HG03159 (cell line): ENCODE measurements around the gene OPCML.

Experiments used
- ATAC-seq: cut with Tn5 transposase; IDR thresholded peaks from one replicate; pipeline ENCODE4 v1.9.1; 2021; ENCODE audit warnings: mild to moderate bottlenecking, moderate library complexity; ENCODE audit not compliant: unreplicated experiment

Gene OPCML

DNA sequence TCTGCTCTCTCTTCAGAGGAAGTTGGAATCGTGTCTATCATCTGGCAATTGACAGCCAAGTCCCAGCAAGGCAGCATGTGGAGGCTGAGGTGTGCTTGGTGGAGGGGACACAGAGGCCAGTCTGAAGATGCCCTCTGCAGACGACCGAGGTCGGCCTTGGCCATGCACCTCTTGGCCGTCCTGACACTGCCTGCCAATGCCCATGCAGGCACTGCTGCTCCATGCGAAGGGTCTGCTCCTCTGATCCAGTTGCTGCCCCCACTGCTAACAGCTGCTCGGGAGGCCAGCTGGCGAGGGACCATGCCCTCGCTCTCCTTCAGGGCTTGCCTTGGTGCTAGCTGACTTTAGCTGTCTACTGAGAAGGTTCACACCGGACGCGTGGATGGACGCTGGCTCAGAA is 527.9 kb downstream of the OPCML start:
- ATAC-seq, result no peak

DNA sequence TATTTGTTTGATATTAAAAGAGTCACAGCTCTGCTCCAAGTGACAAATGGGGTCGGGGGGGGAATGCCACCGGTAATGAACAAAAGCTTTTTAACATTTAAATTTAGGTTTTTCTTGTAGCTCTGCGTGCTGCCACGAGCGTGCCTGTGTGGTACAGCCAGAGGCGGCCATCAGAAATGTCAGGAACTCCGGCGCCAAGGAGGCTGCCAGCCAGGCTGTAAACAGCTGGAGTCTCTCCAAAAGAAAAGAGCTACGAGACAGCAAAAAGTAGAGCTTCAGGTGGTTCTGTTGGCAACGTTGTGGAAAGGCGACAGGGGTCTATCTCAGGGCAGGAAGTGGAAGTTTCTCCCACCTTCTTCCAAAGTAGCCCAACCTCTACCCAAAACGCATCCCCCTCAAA is 532.8 kb downstream of the OPCML start:
- ATAC-seq, result no peak

DNA sequence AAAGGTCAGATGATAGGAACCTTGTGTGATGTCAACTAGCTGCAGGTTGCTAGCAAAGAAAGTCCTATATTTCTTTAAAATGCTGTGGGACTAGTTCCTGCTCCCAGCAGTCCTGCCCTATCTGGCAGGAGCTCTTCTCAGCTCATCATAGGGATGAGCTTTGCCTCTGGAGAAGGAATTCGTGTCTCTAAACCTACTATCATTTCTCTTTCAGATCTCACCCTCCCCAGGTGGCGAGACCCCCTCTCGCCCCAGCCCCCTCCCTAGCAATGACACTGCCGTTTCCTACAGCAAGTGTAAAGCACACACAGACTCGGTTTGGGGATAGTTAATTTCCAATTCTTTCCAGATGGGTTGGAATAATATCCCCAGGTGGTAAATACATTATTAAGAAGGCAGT is 533.3 kb downstream of the OPCML start:
- no peak for ATAC-seq

DNA sequence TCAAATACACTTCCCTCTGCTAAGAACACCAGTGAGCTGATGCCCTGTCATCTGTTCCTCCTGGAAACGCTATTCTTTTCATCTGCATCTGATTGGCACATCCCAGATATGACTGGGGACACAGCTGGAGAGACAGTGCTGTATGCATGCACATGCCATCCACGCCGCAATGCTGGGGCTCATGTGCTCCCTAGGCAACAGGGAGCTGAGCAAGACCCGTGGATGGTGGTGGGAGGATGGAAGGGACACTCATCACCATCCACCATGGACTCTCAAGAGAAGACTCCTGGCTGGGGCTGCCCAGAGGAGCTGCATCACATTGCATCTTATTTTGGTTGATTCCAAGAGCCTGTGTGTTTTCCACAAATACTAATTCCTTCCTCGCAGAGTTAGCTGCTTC is 534.9 kb downstream of the OPCML start:
- ATAC-seq, result no peak

DNA sequence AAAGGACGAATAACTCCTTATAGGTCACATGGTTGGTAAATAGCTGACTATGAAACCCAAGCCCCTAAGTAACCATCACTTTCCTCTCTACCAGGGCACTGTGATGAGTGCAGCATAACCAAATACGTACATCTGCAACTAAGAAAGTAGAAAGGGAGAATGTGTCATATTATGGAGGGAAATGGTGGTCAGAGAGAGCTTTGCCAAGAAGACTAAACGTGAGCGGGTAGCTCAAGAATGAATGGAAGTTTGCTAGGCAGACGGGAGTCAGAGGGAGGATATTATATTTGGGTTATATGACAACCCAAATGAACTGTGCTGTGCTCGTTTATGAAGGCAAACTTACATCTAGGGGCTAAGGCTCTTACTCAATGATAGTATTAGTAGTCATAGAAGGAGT is 537.3 kb downstream of the OPCML start:
- ATAC-seq, result no peak

DNA sequence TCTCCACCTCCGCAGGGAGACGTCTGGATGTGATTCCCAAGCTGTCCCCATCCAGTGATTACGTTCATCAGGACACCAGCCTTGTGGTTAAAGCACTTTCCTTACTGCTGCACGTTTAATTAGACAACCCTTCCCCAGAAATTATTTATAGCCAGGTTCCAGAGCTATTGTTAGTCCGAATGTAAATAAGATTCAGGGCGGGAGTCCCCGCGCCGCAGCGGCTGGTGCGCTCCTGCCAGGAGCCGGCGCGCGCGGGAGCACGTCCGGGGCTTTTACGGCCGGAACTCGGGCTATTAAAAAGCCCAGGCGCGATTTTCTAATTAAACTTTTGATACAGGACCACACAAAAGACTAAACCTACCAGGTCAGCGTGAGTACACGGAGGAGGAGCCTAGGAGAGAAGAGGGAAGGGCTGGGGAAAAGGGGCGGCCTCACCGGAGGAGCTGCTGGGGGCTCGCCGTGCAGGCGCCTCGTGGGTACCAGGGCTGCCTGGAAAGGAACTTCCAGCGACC is 538.3 kb downstream of the OPCML start:
- ATAC-seq, result no peak

DNA sequence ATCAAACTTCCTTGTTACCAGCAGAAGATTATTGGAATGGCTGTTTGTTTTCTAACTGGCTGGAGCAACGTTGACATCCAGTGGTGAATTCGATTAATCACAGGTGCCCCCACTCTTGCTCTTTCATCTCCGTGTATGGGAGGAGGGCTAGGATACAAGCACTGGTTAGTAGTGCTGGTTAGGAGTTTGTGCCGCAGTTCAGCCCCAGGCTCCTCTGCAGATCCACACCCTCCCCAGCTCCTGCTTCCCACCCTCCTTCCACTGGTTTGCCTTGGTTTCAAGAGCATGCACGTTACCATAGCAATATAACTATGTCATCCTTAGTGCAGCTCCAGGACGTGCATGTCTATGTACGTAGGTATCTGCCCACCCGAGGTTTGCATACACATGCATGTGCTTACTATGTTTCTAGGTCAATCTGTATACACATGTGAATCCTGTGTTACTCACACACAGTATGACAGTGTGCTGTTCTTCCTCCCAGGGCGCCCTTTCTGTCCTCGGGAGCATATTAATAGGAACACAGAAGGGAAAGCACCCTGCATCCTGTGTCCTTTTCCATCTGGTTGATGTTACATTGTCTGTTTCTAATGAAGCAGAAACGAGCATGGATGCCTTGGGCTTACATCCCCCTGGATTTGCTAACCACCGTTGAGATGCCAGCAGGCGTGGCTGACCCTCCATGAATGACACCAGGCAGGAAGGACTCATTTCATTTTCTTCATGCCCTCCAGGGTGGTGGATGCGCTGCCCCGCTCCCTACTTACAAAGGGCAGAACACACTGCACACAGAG is 539.3 kb downstream of the OPCML start:
- ATAC-seq, result no peak

DNA sequence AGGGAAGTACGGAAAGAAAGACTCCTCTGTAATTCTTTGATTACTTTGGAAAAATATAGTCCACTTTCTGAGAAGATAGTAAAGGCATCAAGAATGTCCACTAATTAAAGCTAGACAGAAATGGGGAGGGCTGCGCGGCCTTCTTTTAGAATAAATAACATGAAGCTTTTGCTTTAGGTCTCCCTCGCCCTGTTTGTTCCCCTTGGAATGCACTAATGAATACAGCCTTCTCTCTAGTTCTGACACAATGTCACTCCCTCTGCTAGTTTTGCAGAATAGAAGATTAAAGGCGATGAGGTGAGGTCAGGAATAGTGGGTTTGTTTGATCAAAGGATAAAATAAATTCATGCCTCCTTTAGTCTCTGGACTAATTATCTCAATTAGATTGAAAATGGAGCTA is 543.9 kb downstream of the OPCML start:
- no peak for ATAC-seq

DNA sequence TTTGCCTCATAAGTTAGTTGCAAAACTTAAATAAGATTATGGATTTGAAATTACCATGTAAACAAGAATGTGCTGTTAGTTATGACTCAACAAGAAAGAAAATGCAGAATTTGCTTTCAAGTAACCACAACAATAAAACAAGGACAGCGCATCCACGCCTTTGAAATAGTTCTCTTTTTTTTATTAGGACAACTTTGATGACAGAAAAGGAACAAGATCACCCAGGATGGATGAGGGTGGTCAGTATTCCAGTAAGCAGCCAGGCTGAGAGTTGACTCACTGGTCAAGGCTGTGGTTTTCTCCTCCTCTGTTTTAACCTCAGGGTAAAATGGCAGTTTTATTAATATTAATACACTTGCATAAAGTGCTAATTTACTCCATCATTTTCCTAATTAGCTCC is 544.4 kb downstream of the OPCML start:
- no peak for ATAC-seq

DNA sequence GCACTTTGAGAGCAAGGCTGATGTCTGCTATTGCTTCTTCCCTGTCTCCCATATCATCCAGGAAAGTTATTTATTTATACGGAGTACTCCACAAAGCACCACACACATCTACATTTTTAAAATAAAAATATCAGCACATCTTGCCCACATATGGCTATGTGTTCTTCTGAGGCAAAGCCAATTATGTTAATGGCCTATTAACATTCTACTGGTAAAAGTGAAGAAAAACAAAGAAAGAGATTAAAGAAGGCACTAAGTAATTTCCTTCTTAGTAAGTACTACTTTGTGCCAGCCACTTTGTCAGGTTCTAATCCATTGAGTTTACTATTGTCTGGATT is 548.7 kb downstream of the OPCML start:
- no peak for ATAC-seq

DNA sequence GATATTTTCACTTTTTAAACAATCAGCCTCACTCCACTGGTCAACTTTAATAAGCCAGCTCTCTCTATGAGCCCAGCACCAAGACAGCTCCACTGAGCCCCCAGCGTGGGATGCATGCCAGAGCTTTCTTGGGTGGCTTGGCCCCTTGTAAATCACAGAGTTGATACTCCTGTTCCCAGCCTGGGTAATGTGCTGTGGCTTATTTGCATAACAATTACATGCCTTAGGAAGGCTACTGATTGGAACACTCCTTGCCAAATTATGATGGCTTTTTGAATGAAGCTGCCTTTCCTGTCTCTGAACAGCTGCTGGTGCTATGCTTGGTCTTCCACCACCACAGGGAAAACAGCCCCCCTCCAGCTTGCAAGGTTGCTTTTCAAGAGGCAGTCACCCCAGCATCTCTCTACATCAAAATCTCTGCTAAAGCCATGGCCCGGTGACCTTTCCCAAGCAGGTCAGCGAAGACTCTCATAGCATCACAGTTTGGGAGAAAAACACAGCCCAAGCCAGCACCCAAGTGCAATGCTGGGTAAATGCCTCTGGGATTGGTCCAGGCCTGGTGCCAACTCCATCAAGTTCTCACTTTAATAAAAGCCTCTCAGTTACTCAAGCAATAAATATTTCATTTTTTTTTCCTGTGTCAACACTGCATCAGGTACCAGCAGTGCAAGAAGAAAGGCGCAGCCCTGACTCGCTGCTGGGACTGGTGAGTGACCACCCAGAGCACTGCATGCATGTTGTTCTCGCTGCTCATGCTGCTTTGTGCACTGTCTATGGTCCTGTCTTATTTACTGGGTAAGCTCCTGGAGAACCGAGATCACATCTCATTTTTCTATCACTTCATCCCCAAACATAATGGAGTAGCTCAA is 549.3 kb downstream of the OPCML start:
- no peak for ATAC-seq

DNA sequence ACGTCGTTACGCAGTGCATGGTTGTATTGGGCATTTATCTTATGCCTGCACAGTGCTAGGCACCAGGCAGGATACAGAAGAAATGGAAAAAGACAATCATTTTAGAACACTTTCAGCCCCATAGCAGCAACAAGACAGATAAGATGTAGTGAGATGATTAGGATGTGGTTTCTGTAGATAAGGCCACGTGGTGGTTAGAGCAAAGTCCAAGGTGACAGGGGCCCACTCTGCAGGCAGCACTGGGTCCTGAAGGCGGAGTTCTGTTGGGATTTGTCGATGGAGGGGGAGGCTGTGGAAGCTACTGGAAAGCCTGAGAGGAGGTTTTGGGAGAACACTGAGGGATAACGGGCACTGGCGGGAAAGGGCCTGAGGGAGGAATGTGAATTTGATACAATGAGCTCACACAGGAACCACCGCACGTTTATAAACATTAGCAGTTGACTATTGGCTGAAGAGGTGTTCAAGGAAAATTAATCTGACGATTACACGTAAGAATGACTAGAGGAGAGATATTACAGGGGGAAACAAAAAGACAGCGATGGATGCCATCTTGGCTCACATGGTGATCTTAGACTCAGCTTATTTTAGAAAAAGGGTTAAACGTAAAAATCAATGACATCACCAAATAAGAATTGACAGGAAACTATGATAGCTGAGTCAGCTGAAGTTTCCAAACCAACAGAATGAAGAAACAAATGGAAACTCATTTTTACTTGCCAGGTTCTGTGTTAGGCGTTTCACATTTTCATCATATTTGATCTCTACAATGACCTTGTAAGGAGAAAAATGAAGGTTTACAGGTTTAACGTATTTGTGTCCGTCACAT is 551.0 kb downstream of the OPCML start:
- no peak for ATAC-seq

DNA sequence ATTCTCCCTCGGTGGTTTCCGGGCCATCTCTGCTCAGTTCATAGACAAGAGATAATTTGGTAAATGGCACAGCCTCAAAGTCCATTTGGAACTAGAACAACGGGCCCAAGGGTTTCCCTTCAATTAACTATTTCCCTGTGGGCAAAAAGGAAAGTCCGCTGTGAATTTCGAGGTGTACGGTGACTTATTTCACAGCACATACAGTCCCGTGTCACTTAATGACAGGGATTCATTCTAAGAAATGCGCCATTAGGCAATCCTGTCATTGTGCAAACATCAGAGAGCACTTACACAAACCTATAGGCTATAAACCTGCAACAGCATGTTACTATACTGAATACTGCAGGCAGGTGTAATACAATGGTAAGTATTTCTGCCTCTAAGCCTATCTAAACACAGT is 551.6 kb downstream of the OPCML start:
- no peak for ATAC-seq

DNA sequence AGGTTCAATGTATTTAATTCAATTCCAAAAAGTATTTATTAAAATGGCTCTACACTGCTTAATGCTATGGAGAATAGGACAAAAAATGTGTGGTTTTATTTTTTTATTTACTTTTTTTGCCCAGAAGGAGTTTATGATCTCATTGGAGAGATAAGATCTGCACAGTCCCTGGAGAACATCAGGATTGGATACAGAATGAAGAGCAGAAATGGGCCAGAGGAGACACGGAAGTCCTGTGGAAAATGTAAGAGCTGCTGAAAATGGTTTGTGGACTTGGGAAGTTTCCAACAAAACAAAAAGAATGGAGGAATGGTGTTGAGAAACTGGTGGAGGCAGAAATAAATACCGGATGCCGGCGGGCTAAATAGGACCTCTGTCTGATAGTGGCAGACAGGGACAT is 554.6 kb downstream of the OPCML start:
- no peak for ATAC-seq

DNA sequence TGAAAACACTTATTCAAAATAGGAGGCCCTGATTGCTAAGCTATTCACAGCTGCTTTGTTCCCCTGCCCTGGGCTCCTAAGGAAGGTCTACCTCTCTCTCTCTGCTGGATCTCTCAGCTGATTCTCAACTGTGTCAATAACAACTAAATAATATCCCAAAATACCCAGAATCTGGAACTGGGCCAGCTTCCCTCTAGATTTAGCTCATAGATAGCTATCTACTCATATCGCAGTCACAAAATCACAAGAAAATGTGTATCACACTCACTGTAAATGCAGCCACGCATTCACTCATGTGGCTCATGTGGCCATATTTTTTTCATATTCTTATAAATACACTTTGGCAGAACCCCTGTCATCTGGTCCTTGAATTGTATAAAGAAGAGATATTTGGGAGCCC is 555.1 kb downstream of the OPCML start:
- ATAC-seq, result no peak

DNA sequence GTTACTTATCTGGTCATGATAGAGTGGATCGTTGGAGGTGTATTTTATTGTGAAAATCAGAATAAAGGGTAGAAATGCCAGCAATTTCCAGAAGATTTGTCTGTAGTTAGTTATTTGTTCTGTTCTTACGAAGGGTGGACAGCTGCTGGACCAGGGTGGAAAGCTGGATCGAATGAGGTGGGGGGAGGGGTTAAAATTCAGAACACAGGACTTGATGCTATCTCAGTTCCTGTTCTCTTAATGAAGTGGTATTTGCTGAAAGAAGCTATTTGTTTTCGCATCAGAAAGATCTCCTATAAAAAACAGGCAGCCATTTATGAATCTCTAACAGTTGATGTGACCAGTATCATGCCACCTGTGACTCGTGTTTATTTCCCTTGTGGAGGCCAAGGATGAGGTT is 556.2 kb downstream of the OPCML start:
- ATAC-seq, result no peak

DNA sequence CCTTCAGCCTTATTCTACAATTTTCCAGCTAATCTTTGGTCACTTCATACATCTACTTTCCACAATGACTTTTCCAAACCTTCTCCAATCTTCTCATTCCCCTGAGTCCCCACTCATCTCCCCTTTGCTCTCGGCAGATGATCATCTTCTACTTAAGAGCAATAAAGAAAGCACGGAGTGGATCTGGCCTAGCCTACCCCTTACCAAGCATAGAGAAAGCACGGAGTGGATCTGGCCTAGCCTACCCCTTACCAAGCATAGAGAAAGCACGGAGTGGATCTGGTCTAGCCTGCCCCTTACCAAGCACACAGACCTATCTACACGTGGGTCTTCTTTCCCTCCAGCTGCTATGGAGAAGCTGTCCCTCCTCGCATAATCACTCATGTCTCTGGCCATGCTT is 558.6 kb downstream of the OPCML start:
- no peak for ATAC-seq

DNA sequence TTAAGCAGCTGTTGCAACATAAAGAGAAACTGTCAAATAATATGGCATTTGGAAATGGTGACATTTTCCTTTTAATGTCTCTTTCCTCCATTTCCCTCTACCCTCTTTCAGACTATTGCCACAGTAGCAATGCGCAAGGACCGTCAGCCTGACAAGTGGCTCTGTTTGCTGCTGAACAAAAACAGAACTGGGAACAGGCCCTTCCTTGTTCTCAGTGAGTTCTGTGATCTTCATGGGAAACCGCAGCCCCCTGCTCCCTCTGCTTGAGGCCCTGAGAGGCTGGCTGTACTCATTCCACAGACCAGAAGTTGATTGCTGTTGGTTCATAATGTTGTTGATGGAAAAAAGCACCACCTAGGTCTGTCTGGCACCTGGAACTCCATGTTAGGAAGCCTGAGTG is 559.7 kb downstream of the OPCML start:
- no peak for ATAC-seq

DNA sequence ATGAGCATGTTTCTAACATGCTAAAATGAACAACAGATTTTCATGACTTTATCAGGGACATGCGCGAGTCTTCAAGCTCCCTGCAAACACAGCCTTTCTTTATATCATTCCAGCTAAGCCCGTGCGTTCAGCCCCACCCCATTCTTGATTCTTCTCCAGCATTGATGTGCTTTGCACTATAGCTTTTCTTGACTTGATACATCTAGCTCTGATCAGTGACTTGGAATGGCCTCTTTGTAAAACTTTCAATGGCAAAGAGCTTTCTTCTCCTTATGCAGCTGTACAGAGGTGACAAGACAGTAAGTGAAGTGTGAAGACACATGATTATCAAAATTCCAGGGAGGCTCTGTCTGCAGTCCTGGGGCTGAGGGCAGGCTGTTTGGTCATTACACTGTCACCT is 561.0 kb downstream of the OPCML start:
- no peak for ATAC-seq

DNA sequence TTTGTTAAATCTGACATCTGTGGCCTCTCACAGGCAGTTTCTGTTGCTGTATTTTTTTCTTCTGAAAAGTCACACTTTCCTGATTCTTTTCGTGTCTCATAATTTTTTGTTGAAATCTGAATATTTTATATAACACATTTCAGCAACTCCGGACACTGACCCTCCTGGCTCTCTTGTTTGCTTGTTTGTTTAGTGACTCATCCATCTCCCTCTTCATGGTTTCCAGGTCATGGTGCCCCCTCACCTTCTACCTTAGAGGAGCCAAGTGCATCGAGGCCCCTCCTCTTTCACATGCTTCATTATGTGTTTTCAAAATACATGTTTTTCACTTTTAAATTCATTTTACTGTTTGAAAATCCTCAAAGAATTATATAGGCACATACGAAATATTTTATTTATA is 562.4 kb downstream of the OPCML start:
- ATAC-seq, result no peak

DNA sequence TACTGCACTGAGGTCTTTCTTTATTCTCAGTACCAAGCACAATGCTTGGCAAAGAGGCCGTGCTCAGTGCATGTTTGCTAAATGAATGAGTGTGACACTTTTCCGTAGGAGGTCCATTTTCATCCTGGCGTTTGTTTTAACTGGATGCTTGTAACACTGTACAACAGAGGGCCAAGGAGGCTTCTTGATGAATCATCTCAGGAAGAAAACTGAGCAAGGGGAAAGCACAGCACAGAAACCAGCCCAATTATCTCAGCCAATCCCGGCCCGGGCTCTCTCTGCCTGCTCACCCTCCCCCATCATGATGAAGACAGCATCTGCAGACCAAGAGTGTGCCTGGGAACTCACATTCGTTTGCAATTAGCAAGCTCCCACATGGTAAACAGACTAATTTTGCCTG is 570.3 kb downstream of the OPCML start:
- no peak for ATAC-seq
